ENCODE measurements around the gene BCKDHB.

BCKDHB gene

DNA sequence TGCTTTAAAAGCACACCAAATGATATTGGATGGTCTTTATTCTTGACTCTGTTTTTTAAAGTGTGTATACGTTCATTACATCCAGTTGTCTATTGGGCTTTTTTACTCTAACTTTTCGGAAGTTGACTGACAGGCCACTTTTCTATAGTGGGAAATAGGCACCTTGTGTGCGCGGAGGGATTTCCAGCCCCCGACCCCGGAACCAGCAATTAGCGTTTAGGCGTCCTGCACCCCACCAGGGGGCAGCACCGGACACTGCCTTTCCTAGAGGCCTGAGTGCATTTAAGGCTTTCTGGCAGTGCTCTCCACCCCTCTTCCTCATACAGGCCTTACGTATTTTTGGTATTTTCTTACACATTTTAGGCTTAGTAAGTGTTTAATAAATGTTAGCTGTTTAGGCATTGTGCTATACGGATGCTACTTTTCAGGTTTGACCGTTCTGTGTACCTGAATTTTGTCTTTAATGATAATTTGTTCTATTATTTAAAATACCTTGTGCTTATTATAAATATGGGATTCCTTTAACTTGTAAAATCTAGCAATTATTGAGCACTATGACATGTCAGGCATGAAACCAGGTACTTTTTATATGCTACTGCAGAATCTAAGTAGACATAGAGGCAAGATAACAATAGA lies 231.8 kb downstream of the BCKDHB start:
- peak; percentile 52 for DNase-seq

DNA sequence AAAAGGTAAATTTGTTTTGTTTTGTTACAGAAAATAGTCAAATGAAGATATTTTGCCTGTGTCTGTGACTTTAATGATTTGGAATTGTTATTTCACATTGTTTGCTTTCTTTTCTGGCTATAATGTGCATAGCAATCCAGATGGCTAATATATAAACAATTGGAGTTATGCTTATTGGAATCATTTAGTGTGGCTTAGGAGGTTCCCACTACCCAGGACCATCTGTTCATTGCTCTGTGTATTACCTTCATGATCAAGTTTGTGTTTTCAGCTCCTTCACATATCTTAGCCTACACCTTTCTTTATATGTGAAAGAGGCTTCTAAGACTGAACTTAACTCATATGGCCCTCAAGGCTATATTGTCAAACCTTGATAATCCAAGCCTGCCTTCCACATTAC lies 232.9 kb downstream of the BCKDHB start:
- no peak for DNase-seq

DNA sequence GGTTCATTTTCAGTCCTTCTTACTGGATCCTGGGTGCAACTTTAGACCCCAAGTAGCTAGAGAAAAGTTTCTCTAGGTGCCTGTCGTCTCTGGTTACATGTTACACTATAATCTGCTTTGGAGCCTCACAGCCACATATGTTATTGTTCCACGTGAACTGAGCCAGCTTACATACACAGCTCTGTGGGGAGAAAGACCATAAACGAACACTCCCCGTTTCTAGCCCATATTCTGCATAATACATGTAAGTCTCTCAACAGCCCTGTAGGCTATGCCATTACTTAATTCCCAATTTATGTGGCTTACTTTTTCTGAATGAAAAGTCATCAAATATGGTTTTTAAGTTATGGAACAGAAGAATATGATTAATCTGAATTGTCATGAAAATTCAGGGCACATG lies 233.8 kb downstream of the BCKDHB start:
- DNase-seq, result no peak

DNA sequence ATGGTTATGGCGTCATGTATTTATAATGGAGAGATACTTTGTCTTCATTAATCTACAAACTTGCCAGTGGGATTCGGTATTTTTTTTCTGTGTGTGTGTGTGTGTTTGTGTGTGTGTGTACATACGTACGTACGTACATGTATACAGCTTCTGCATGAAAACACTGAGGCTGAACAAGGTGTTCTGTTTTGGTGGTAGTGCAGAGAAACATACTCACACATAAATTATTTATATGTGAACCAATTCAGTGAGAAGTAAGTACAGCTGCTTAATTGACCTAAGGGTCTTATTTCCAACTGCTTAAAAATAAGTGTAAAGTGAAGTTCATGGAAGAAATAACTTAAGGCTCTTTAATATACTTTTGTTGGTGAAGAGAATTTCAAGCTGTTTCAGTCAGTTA lies 234.2 kb downstream of the BCKDHB start:
- no peak for DNase-seq

DNA sequence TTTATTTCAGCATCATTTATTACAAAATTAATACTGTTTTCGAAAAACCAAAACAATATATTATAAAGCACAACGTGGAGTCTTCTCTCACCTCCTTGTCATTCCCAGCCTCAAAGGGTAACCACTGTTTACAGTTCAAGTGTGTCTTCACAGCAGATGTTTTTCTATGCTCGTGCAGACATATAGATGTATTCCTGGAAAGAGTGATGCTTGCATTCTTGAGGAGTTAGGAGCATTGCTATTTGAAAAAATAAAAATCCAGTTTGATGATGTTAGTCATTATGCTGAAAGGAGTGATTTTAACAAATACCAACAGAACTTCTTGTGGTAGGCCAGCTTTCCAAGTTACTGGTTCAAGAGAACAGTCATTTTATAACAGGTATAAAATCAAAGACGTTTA lies 234.9 kb downstream of the BCKDHB start:
- no peak for DNase-seq

DNA sequence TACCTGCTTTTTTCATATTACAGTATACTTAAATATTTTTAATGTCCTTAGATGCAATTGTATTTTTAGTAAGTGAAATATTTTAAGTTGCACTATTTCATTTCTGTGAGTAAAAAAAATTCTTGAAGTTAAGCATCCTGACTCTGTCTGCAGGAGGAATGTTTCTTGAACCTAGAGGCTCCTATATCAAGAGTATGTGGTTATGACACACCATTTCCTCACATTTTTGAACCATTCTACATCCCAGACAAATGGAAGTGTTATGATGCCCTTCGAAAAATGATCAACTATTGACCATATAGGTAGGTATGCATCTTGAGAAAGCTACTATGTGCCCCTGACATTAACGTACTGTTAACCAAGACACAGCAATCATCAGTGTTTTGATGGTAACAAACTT lies 237.0 kb downstream of the BCKDHB start:
- DNase-seq, result no peak

DNA sequence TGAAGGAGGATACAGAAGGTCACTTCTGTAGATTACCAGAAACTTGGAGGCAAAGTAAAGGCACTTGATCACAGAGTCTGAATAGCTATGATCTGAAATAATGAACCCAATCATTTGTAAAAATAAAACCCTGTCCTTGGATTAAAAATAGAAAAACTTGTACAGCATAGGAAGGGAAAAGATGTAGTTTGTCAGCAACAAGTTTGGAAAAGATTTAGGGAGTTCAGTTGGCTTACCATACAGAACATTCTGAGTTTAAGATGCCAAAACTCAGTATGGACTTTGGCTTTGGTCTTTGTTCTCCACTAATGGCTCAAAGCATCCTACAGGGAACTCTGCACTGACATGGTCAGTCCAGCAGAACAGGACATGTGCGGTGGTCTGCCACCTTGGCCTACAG lies 240.6 kb downstream of the BCKDHB start:
- DNase-seq, result no peak

DNA sequence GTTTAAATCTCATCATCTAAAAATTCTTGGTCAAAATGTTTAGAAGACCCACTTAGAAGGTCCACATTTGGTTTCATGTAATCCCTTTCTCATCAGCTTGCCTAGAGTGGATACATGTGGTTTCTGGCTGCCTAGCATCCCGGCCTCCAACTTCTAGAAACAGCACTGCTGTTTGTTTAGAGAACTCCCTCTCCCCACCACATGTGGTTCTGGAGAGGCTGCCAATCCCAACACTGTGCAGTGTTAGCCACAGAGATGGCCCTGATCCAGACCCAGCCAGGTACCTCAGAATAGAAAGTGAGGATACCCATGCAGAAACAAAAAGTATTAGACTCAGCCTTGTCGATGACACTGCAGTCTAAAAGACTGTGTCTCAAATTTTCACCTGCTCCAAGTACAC lies 241.8 kb downstream of the BCKDHB start:
- DNase-seq, result no peak

DNA sequence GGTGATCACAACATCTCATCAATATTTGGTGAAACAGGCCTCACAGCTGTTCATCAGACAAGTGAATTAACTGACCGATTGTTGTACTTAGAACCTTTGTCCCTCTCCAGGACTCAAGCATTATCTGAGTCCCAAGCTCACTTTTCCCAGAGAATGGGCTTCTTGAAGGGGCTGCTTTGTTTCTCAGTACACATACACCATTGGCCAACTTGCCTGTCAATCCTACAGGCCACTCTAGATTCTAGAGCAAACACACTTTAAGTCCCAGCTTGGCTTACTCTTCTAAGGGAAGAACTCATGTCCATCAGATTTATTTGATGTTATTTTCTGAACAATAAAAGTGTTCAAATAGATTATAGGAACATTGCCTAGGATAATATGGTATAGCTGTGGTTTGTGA lies 249.5 kb downstream of the BCKDHB start:
- no peak for DNase-seq

DNA sequence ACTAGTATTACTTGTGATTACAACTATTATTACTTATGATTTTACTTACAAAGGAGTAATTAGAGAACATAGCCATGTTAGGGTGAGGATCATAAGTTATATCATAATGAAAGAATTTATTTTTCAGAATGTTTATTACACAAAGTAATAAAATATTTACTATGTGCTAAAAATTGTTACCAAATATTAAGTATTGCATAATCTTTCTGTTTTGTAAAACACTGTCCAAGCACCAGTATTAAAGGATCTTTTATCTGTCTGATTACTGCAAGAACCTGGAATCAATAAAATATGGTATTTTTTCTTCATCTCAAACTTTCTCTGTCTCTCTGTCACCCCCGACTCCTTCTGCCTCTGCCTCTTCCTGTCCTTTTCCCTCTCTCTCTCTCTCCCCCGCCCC lies 250.1 kb downstream of the BCKDHB start:
- no peak for DNase-seq

DNA sequence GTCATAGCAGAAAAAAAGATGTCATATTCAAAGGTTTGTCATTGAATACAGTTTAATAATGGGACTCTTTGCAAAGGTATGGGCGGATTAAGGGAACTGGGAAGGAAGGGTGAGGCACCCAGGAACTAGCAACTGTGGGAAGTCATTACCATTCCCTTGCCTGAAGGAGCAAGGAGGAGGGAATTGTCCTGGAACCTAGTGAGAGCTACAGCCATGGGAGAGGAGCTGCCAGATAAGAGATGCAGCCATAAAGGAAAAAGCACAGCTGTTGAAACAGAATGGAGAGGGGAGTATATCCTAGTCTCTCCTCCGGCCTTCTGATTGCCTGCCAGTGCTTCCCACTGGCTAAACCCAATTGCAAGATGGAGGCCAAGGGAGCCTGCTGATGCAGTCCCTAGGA lies 250.6 kb downstream of the BCKDHB start:
- no peak for DNase-seq

DNA sequence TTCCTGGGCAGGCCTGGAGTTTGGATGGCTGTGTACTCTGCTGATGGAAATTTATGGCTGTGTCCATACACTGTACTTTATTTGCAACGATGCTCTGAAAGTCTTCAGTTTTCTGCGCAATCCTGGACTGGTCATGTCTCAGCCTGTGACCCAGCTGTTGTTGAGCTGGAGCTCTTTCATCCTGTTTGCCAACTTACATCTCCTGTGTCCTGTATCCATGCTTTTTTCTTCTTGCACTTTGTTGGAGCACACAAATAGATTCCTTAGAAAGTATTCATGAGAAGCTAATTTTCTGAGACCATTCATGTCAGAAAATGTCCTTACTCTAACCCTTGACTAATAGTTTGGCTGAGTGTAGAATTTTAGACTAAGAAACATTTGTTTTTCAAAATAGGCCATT lies 251.2 kb downstream of the BCKDHB start:
- no peak for DNase-seq

DNA sequence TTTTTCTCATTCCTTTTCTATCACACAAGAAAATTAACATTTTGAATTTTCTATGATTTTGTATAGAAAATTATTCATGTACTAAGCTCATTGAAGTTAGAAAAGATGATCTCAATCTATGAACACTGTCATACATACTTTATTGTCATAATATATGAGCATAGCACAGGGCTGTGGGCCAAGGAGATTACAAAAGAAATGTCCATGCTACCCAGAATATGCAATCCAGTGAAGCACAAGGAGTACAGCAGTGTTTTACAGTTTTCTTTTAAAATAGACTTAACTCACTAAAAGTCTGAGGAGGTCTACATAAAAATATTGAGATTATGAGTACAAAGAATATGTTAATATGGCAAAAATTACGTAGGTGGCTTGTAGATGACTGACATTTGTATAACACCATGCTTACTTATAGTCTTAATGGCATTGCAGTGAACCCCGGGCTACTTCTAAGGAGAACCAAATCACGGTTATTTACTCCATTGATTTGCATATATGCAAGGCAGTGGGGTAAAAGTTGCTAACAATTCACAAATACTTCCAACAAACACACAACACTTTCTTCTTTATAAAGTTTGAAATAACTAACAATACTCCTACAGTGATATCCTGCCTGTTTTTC lies 257.1 kb downstream of the BCKDHB start:
- DNase-seq, result no peak

DNA sequence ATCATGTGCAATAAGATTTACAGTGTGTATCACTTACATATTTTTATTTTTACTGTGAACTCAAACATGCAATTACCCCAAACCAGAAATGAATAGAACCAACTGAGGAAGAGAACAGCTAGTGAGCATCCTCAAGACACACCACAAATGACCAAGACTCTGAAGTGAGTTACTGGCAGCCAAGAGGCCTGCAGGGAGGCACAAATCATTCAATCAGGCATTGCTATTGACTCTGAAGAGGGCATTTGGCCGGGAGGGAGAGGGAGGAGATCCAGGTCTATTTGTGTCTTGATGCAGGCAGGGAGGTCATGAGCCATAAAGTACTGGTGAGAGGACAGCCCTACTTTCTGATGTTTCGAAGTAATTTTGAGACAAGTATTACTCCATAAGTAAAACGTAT lies 257.7 kb downstream of the BCKDHB start:
- no peak for DNase-seq

DNA sequence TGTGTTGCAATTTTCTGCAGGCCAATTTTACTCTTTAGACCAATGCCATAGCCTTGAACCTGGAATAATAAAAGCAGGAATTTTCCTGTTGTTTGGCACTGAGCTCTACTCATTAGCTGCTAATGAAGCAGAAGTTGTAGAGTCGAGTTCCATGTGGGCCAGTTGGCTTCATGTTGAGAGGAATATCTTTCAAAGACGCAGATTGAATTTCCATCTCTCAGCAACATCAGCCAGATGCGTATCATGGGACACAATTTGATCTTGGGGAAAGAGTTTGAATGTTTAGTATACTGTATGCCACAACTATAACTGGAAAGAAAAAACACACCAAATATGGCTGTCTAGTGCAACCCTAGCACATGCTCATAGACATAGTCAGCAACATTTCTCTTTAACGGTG lies 259.6 kb downstream of the BCKDHB start:
- no peak for DNase-seq

DNA sequence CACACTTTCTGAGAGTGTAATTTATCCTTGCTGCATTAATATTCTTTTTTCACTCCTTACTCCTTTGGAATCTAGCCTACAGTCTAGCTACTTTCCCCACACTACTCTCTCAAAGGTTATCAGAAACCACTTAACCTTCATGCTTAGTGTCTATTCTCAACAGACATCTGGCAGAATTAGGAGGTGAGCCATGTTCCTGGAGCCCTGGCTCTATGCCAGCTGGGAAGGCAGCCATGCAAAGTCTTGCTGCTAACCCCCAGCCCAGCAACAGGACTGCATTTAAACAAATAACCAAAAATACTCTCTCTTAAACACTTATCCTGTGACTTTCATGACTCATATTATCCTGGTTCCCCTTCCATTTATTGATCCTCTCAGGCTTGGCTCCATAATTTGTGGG lies 260.2 kb downstream of the BCKDHB start:
- DNase-seq, result no peak

DNA sequence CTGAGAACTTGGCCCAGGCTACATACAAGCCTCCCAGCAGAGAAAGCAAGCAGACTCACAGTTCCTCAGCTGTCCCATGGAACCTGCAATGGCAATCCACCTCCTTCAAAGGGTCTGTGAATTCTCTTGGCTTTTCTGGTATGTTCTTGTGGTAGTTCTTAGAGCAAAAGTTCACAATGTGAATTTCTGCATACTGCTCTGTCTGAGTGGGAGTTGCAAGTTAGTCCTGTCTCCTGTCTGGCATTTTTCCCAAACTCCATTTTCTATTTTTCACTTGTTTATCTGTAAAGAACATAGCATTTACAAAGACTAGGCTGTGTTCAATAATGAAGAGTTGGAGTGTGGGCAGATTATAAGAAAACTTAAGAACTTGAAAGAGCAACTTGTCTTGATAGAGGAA lies 269.9 kb downstream of the BCKDHB start:
- no peak for DNase-seq

DNA sequence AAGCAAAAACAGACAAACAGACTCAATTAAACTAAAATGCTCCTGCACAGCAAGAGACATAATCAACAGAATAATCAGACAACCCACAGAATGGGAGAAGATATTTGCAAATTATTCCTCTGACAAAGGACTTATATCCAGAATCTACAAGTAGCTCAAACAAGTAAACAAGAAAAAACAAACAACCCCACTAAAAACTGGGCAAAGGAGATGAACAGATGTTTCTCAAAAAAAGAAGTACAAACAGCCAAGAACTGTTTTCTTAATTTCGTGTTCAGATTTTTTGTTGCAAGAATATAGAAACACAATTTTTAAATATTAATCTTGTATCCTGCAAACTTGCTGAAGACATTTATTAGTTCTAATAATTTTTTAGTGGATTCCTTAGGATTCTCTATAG lies 274.1 kb downstream of the BCKDHB start:
- no peak for DNase-seq

DNA sequence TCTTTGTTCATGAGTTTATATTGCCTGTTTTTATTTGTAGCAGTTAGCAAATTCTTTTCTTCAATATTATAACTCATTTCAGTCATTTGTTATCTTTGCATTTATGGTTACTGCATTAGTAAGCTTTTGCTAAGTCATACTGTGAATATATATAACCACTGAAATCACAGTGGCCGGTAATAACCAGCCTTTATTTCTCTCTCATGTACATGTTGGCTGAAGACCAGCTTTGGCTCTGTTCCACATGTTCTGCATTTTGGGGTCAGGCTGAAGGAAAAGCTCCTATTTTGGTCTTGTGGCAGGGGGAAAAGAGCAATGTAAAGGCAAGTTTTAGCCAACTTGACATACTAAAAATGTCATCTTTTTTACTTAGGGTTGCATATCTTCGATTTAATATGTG lies 276.3 kb downstream of the BCKDHB start:
- no peak for DNase-seq

DNA sequence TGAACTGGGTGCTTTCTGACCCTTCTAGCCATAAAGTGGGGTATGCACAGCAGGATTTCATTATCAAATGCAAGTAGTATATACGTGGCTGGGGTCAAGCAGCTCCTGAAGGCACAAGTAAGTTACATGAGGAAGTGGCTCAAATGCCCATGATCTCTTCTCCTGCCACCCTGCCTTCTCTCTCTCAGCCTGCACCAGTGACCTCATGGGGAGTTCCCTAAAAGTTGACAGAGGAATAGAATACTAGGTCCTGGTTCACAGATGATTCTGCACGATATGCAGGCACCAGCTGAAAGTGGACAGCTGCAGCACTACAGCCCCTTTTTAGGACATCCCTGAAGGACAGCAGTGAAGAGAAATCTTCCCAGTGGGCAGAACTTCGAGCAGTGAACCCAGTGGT lies 282.0 kb downstream of the BCKDHB start:
- DNase-seq, result no peak
